GM18498 (cell line): ENCODE results near the gene COG2.

ENCODE experiments used
- ATAC-seq: cut with Tn5 transposase; IDR thresholded peaks from one replicate; pipeline ENCODE4 v1.9.1; 2021; ENCODE audit warnings: mild to moderate bottlenecking, moderate library complexity; ENCODE audit not compliant: unreplicated experiment

Gene COG2

GRCh38 chr1:230668227-230668626, 25.9 kb downstream of the COG2 start:
- no peak for ATAC-seq

- ATAC-seq = no peak
These were observed 27.3 kb downstream of the COG2 start for GRCh38 chr1:230669543-230669942.

- ATAC-seq = no peak
These were observed 32.3 kb downstream of the COG2 start for GRCh38 chr1:230674581-230674980.

GRCh38 chr1:230677200-230677599, 34.9 kb downstream of the COG2 start:
- ATAC-seq = no peak

- no peak for ATAC-seq
These were observed 36.9 kb downstream of the COG2 start for GRCh38 chr1:230679192-230679591.

- ATAC-seq = no peak
These were observed 37.5 kb downstream of the COG2 start for GRCh38 chr1:230679825-230680224.

GRCh38 chr1:230680300-230681025, 38.2 kb downstream of the COG2 start:
- ATAC-seq = no peak

- no peak for ATAC-seq
These were observed 39.3 kb downstream of the COG2 start for GRCh38 chr1:230681599-230681998.

- ATAC-seq = no peak
These were observed 40.0 kb downstream of the COG2 start for GRCh38 chr1:230682274-230682673.

- ATAC-seq = no peak
These were observed 40.8 kb downstream of the COG2 start for GRCh38 chr1:230682882-230683610.

- no peak for ATAC-seq
These were observed 41.9 kb downstream of the COG2 start for GRCh38 chr1:230684146-230684545.

GRCh38 chr1:230684998-230685397, 42.7 kb downstream of the COG2 start:
- no peak for ATAC-seq

- no peak for ATAC-seq
These were observed 44.5 kb downstream of the COG2 start for GRCh38 chr1:230686747-230687146.

GRCh38 chr1:230690101-230690500, 47.8 kb downstream of the COG2 start:
- no peak for ATAC-seq

GRCh38 chr1:230691615-230692014, 49.3 kb downstream of the COG2 start:
- ATAC-seq = no peak

GRCh38 chr1:230693221-230693620, 50.9 kb downstream of the COG2 start:
- no peak for ATAC-seq

GRCh38 chr1:230693777-230694176, 51.5 kb downstream of the COG2 start:
- no peak for ATAC-seq

- ATAC-seq = no peak
These were observed 52.2 kb downstream of the COG2 start for GRCh38 chr1:230694464-230694863.

GRCh38 chr1:230694991-230695390, 52.7 kb downstream of the COG2 start:
- no peak for ATAC-seq

GRCh38 chr1:230696218-230696617, 53.9 kb downstream of the COG2 start:
- no peak for ATAC-seq

GRCh38 chr1:230696722-230697437, 54.6 kb downstream of the COG2 start:
- no peak for ATAC-seq

GRCh38 chr1:230698130-230698529, 55.8 kb downstream of the COG2 start:
- ATAC-seq = no peak
